HG02588 (cell line): Measurements from ENCODE around the gene OR5W2.
"Not testable (repeated sequence)": the region's sequence is repeated elsewhere in the genome, so short reads cannot be mapped to it uniquely, and the experiment has no call there.

ENCODE experiments used
- ATAC-seq: cut with Tn5 transposase; IDR thresholded peaks from one replicate; pipeline ENCODE4 v1.9.1; 2021; ENCODE audit warnings: mild to moderate bottlenecking, moderate library complexity; ENCODE audit not compliant: unreplicated experiment

OR5W2 gene

GRCh38 chr11:55914482-55914881 is at the start of gene OR5W2:
Gene OR5W2, minus strand, starts transcription at chr11:55914582. Its CDS starts 0 bp downstream, at chr11:55914582.
- ATAC-seq: no peak

GRCh38 chr11:55956521-55956920 is 42.1 kb upstream of the OR5W2 start:
- ATAC-seq: no peak

GRCh38 chr11:55949330-55949729 is 34.9 kb upstream of the OR5W2 start:
- ATAC-seq: no peak

GRCh38 chr11:55942785-55943392 is 28.5 kb upstream of the OR5W2 start:
- ATAC-seq: no peak

- no peak for ATAC-seq
Measured at GRCh38 chr11:55936300-55936699, 21.9 kb upstream of the OR5W2 start, which contains the start of gene OR5I1. Gene OR5I1, minus strand, starts transcription at chr11:55936400. Its CDS starts 0 bp downstream, at chr11:55936400.

- no peak for ATAC-seq
Measured at GRCh38 chr11:55920537-55920936, 6.2 kb upstream of the OR5W2 start.

- no peak for ATAC-seq
Measured at GRCh38 chr11:55902308-55902707, 12.1 kb downstream of the OR5W2 start.

- no peak for ATAC-seq
Measured at GRCh38 chr11:55895216-55895615, 19.2 kb downstream of the OR5W2 start.

GRCh38 chr11:55885481-55885880 is 28.9 kb downstream of the OR5W2 start:
- not testable (repeated sequence) for ATAC-seq

GRCh38 chr11:55884995-55885394 is 29.4 kb downstream of the OR5W2 start:
- not testable (repeated sequence) for ATAC-seq

GRCh38 chr11:55882997-55883396 is 31.4 kb downstream of the OR5W2 start, which contains the start of gene TRIM51:
Gene TRIM51, plus strand, starts transcription at chr11:55883297. Its CDS starts 2,132 bp downstream, at chr11:55885429.
- ATAC-seq: not testable (repeated sequence)

GRCh38 chr11:55873146-55873545 is 41.2 kb downstream of the OR5W2 start:
- not testable (repeated sequence) for ATAC-seq

GRCh38 chr11:55872731-55873130 is 41.7 kb downstream of the OR5W2 start:
- not testable (repeated sequence) for ATAC-seq

GRCh38 chr11:55867354-55867753 is 47.0 kb downstream of the OR5W2 start:
- ATAC-seq: not testable (repeated sequence)
